Raji (cell line): ENCODE results near the gene FOXA3.

ENCODE experiments used
- POLR2A ChIP-seq: IDR thresholded peaks from 2 replicates; pipeline ENCODE4 v1.6.1; 2011; ENCODE audit warnings: low read depth, low read length, control low read depth; ENCODE audit not compliant: insufficient read depth

FOXA3 gene

DNA sequence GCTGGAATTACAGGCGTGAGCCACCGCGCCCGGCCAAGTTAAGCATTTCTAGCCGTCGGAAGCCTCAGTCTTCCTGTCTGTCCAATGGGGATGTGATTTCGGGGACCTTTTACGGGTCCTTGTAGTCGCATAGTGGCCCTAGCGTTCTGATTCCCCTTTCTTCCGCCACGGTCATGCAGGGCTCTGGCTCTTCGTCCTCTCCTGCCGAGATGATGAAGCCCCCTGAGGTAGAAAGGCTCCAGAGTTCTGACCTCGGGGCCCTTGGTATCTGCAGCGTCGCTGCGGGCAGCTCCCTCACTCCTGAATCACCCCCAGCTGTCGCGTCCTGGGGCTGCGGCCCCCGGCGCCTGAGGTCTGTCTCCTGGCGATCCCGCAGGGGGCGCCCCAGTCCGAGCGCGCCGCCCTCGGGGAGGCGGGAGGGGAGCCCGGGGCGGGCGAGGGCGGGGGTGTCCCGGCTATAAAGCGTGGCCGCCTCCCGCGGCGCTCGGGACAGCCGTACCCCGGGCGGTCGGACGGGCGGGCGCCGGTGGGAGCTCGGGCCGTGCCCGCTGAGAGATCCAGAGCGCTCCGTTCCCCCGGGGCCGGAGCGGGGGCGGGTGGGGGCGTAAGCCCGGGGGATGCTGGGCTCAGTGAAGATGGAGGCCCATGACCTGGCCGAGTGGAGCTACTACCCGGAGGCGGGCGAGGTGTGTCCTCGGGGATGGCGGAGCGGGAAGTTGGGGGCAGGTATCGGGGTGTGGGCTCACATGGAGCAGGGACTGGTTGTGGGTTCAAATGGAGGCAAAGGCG, at the start of gene FOXA3:
Gene FOXA3 (plus strand): TSS at position 487 of the 789 bp plus-strand sequence. CDS start 131 bp downstream, at position 618.
- TF ChIP-seq POLR2A, result no peak

DNA sequence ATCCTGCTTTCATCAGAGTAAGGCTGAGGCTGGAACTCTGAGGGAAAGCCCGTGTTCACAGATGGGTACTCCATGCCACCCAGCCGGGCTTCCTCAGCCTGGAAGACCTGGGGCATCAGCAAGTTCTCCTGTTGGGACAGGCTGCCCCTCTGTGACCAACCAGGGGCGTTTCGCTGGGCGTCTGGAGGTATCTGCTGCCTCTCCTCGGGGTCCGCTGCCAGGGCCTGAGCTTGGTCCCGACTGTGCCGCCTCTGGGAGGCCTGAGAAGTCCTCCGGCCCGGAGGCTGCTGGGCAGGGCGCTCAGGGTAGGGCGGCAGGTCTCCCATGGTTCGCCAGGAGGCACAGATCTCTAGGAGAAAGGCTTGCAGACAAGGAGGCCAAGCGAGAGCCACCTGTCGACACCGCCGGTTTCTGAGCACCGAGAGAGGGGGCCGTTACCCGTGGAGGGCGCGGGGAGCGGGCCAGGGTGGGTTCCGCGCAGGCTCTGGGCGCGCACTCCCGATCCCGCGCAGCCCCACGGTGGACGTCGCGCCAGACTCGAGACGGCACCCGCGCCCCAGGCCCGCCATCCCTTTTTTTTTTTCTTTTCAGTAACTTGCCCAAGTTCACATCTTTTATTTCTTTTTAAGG, 49.2 kb upstream of the FOXA3 start, which contains the start of gene RSPH6A:
Gene RSPH6A (minus strand): TSS at position 458 of the 630 bp plus-strand sequence. CDS start 132 bp downstream, at position 326.
- no peak for TF ChIP-seq POLR2A

DNA sequence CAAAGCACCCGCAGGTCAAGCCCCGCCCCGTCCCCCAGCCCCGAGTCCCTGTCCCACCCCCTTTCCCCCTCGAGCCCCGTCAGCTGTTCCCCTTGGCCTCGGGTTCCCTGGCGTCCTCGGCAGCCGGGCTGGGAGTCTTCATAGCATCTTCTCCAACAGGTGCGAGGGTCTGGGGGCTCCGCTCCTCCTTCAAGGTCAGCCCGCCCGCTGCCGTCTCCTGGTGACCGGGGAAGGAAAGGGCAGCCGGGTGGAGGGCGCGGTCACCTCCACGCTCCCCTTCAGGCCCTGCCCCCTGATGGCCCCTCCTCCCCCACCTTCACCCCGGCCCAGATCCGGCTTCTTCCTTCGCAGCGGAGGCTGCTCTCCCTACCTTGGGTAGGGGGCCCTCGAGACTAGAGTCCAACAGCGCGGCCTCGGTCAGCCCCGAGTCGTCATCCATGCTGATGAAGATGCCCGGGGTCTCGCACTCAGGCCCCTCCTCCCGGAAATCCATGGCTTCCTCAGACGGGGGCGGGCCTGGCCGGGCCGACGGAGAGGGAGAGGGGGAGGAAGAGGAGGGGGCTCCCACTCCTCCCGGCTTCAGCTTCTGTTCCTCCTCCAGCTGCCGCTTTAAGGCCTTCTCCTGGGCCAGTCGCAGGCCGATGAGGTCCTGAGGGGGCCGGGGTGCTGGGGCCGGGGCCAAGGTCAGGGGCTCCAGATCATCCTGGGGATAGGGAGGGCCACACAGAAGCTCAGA, 48.5 kb upstream of the FOXA3 start:
- TF ChIP-seq POLR2A, result no peak

DNA sequence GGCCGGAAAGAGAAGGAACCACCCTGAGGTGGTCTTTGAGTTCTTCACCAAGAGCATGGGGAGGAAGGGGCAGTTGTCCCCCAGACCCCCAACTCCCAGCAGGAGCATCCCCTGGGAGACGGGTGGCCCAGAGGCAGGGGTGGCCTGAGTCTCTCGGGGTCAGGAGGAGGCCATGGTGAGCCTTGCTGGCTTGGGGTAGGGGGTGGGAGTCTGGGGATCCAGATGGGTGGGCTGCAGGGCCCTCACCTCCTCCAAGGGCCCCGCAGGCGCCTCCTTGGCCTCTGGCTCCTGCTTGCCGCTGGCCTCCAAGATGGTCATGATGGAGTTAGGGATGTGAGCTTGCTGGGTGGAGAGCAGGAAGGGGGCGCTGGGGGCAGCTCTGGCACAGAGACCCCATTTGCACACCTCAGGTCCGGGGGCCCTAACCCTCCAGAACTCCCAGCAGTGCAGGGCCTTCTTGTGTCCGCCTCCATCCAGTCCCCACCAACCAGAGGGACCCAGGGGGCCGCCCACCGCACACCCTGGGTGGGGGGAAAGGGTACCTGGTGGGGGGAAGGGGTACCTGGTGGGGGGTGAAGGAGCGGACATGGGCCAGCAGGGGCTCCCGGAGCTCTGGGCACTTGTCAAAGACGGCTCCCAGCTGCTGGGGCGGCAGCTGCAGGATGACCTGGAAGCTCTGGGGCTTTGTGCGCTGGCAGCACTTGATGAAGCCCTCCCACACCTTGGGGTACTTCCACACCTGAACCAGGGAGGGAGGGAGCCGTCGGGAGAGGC, 47.7 kb upstream of the FOXA3 start:
- TF ChIP-seq POLR2A, result no peak

DNA sequence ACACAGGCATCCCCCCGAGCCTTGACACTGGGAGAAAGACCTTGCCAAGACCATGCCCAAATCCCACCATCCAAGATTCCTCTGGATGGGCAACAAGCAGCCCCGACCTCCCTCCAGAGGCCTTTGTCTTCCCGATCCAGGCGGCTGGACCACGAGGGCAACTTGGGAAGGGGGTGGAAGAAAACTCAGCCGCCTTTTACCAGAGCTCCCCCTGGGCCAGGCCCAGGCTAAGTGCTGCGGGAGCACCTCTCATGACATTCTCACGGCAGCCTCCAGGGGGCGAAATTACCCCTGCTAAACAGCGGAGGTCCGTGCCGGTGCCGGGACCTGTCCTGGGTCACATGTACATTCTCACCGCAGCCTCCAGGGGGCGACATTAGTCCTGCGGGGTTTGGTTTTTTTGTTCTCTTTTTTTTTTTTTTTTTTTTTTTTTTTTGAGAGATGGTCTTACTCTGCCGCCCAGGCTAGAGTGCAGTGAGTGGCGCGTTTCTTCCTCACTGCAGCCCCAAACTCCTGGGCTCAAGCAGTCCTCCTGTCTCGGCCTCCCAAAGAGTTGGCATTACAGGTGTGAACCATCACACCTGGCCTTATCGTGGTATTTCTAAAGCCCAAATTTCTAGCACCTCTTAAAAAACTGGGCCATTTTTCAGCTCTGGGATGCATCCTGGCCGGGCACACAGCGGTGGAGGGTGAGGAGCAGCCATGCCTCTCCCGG, 47.0 kb upstream of the FOXA3 start:
- TF ChIP-seq POLR2A, result no peak

DNA sequence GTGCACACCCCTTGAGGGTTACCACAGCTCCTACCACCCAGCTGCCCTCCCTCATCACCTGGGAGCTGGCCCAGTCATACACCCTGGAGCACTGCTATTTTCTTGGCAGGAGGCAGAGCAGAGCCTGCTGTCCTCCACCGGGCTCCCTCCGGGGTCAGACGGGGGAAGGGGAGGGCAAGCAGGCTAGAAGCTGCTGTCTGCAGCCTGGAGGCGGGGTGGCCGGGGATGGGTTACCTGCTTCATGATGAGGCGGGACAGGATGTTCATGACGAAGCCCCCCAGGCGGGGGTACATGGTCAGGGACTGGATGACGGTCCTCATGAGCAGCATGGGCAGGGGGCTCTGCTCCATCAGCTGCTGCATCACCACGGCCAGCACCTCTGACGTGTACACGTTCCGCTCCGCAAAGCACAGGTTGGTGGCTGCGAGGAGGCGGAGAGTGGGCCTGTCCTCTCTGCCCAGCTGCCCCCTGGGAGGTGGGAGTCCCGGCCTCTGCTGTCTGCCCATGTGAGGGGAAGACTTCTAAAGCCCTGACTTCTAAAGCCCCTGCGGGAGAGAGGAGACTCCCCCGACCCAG, 46.3 kb upstream of the FOXA3 start:
- TF ChIP-seq POLR2A, result no peak

DNA sequence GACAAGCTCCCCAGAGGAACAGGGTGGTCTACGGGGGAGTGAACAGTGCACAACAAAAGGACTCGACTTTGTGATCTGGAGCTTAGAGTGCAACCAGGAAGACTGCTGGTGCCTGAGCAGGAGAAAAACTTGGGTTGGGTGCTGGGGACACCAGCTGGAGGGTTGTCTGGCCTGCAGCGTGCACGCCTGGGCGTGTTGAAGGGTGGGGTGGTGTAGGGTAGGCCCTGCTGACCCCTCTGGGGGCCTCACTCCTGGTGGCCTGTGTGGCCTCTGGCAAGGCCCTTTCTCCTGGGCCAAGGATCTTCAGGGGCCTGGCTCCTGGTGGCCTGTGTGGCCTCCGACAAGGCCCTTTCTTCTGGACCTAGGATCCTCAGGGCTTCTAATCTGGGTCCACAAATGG, 44.4 kb upstream of the FOXA3 start:
- TF ChIP-seq POLR2A, result no peak

DNA sequence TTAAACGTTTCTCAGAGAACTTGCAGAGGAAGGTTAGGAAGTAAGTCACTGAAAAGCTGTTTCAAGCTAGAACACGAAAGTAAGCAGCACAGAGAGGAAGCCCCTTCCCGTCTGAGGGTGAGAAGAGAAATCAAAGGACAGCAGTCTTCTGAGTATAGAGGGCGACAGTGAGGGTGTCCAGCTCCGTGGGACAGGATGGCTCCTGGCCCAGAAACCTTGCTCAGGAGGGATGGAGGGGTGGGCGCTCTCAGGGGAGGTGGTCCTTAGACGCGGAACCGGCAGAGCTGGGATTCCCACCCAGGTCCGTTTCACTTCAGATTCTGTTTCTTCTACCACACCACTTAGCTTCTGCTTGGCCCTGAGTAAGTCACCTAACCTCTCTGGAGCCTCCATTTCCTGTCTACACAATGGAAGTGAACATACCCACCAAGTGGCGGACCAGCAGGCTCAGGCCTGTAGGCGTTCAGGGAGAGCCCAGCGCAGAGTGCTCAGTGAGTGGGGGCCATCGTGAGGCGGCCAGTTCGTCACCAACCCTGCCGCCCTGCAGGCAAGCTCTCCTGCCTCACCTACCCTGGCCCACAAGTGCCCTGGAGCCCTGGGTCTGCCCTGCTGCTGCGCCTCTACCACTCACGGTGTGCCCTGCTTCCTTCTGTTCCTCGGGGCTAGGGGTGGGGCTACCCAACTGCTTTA, 43.6 kb upstream of the FOXA3 start:
- no peak for TF ChIP-seq POLR2A

DNA sequence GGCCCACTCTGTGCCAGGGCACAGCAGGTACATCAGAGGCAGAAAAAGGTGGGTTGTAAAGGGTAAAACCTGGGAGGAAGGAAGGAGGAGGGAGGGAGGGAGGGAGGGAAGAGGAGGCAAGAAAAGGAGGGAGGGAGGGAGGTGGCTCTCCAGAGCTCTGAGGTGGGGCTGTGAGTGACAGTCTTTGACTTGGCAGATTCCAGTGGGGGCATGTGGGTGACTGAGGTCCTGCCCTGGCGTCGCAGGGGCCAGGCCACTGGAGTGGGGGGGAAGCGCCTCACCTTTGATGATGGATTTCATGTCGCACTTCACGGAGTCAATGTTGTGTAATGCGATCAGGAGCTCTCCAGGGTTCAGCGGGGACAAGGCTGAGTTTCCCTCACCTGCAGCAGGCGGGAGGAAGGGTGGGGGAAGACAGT, 43.0 kb upstream of the FOXA3 start:
- no peak for TF ChIP-seq POLR2A

DNA sequence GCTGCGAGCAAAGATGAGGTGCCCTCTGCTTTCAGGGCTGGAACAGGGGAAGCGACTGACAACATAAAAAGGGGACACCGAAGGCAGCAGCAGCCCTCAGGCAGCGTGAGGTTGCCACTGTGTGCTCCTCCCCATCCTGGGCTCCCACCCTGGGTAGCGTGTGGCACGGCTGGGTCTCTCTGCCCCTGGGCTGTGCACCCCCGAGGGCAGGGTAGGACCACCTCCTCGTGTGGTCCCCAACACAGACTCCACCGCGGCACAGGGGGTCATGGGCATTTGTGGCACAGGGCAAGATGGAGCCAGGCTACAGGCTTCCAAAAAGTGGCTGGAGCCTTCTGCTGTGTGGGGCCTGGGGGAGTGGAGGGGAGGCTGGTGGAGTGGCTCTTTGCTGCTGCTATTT, 42.6 kb upstream of the FOXA3 start:
- TF ChIP-seq POLR2A, result no peak

DNA sequence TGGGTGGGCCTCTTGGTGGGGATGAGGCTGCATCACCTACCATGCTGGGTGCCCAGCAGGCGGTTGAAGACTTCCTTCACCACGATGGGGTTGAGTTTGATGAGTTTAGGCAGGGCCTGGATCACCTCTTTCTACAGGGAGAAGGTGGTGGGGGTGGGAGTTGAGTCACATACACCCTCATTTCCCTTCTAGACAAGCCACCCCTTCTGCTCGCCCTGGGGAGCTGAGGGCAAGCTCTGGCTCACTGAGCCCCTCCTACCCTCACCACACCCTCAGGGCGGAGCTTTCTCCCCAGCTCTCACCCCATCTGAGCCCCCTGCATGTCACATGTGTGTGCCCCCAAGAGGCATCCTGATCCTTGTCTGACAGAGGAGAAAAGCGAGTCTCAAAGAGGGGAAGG, 41.4 kb upstream of the FOXA3 start:
- no peak for TF ChIP-seq POLR2A

DNA sequence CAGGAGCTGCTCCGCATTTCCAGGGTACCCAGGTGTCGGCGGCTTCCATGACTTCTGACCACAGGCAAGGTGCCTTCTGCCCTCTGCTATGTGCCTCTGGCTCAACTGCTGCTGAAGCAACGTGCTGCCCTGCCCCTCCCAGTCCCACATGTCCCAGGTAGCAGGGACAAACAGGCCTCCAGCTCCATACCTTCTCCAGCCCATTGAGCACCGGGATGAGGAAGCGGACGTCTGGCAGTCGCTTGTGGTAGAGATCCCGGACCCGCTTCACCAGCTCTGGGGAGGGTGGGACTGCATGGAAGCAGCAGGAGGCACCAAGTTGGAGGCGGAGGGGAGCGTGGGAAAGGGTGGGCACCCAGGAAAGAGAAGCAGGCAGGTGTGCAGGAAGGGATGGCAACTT, 40.9 kb upstream of the FOXA3 start:
- no peak for TF ChIP-seq POLR2A

DNA sequence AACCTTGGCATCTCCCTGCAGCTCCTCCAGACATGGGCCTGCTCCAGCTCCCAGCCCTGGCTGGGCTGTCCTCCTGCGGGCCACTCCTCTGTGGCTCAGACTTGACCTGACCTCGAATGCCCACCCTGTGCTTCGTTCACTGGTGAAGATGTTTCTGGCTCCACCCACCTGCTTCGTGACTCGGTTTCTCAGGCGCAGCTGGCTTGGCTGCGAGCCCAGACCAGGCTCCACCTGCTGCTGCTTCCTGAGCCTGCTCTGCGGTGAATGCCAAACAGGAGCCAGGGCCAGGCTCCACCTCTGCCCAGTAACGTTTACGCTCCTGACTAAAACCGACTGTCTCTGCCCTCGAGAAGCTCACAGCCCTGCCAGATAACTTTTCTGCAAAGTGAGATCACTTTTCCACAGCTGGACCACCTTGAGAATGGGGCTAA, 40.1 kb upstream of the FOXA3 start:
- TF ChIP-seq POLR2A, result no peak

DNA sequence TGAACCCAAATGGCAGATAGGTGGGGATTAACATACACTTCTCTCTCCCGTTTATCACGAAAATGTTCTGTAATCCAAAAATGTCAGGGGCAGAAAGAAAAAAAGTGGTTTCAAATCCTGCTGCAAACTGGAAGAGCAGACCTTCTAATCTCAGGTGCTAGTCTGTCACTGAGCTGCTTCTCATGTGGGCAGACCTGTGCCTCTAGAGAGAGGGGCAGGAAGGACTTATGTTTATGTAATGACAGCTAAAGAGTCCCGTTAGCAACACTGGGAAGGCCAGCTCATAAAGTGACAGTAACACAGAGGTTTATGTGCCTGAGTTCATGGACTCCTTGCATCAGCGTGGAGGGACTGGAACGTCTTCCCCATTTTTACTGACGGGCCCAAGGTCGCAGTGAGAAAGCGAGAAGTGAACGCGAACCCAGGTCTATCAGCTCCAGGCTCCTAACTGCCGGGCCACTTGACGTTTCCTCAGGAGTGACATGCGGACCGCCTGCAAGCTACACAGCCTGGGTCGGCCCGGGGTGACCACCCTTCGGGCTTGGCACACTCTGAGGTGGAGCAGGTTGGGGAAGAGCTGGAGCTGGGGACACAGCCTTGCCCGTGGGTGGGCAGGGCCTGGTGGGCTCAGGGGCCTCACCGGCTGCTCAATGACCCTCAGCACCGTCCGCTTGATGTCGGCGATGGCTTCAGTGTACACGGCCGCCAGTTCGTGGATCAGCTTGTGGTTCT, 39.4 kb upstream of the FOXA3 start:
- no peak for TF ChIP-seq POLR2A
